Measurements from ENCODE around the gene PFN1. TPM values are rescaled to one million over a fixed set of nuclear protein-coding genes. Genes with fewer than 3 reads are reported as not detected.
A peak's percentile ranks its signal among the peaks of the same experiment; 100 is the strongest.

Gene PFN1
- total and polyA plus RNA-seq, 10 of the 15 experiments (the other 5 are each of a cell fraction or from before 2014, with no cell fraction given): 154 to 3,892 (median 1,918) TPM

DNA sequence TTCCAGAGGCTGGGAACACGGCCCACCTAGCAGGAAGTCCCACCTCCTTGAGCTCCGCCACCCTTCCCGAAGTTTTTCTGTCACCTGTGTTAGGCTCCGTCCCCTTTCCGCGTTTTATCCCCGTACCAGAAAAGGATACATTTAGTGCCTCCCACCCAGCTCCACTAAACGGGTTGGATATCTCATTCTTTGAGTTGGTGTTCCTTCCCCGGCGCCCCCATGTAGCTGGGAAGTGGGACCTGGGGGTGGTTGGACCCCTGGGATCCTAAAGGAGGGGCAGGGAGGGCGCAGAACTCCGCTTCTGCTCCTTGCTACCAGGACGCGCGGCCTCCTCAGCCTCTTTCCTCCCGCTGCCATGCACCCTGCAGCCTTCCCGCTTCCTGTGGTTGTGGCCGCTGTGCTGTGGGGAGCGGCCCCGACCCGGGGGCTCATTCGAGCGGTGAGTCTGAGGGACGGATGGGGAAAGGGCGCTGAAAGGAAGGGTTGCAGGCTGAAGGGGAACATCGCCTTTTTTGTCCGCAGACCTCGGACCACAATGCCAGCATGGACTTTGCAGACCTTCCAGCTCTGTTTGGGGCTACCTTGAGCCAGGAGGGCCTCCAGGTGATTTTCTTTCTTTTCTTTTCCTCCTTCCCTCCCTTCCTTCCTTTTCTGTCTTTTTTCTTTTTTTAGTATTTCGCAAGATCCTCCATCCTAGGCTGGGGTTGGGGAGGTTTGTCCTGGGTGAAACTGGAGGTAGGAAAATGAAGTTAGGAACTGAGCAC lies 7.6 kb downstream of the PFN1 start (continued):
- TF ChIP-seq RAD21 (IDR thresholded peaks at IDR 0.05; ENCODE audit: insufficient read depth, low read depth, low read length) (no peak), MEF2B (IDR thresholded peaks at IDR 0.05; ENCODE audit: partially characterized antibody, poor library complexity, severe bottlenecking) (no peak), POLR2AphosphoS2 (IDR thresholded peaks at IDR 0.05; ENCODE audit: low read depth, low read length) (no peak; the same call in 1 of the 2 replicates)

DNA sequence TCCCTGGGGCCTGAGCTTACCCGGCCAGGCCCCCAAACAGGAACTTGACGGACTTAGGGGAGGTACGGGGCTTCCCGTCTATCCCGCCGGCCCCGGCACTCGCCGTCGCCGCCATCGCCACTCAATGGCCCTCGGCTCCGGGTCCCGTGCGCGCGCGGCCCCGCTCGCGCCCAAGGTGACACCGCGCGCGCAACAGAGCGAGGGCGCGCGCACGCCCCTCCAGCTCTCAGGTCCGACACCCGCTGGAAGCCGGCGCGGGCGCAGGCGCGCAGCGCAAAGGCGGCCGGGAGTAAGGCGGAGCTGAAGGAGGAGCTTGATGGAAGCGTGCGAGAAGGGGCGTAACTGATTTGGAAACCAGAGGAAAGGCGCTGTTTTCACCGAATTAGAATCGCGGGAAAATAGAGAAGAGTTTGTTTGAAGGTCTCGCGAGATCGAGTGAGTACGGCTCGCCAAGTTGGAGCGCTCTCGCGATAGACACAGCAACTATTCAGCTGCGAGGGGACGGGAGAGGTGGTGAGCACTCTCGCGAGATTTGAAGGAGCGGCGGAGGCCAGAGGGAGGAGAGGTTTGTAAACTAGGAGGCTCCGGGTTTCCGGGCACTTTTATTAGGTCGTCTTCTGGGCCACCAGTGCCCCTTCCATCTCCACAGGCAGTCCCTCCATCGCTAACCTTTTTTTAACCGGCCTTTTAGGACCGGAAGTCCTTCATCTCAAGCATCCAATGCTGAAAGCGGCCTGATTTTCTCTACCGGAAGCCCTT lies 8.4 kb downstream of the PFN1 start, which contains the start of the genes RNF167 and SLC25A11:
Gene RNF167 (plus strand): TSS at position 473 of the 759 bp plus-strand sequence. CDS start 642 bp downstream, outside the sequence.
Gene SLC25A11 (minus strand): TSS at position 251 of the 759 bp plus-strand sequence. CDS start 136 bp downstream, at position 115.
- ChIA-PET RAD21 (ENCODE audit: unreplicated experiment) (interaction anchor here (0.8 to 2.8 kb wide), 11 partner anchors 8 to 384 kb away, joined by 3 to 31 read pairs (median 6); partner anchors contain the start of genes ARRB2, CHRNE, ENO3 and INCA1), POLR2A (interaction anchor here (0.6 to 17.5 kb wide), 18 partner anchors 9 to 1503 kb away, joined by 3 to 272 read pairs (median 4); partner anchors contain the start of genes CAMTA2, DERL2, ENO3 and INCA1), SMC1A (ENCODE audit: uncharacterized antibody, unreplicated experiment) (interaction anchor here (0.7 to 4.5 kb wide), 14 partner anchors 12 to 316 kb away, joined by 3 to 38 read pairs (median 4); partner anchors contain the start of genes CAMTA2, CHRNE, ENO3 and SPAG7), CTCF (interaction anchor here (1.1 to 3.5 kb wide), 10 partner anchors 11 to 207 kb away, joined by 3 to 28 read pairs (median 4); partner anchors contain the start of genes C17orf107, CHRNE, ENO3 and SPAG7)
- FAIRE-seq (peak; percentile 98), DNase-seq (ENCODE audit: low read depth, low spot score) (peak; percentile 100), ATAC-seq (peak; percentile 83)
- Histone ChIP-seq H3K79me2 (ENCODE audit: control insufficient read depth, insufficient read depth, low read length) (peaks cover 67% of the 10 kb centered on the region), H2AFZ (ENCODE audit: control insufficient read depth, low read depth, low read length) (peak within 1 kb of the TSS; percentile 77), H3K36me3 (ENCODE audit: control insufficient read depth in 2 of 2, insufficient read depth in 2 of 2, low read length in 1 of 2) (peaks cover 12 to 25% of the 10 kb centered on the region in 2 experiments), H3K9ac (ENCODE audit: control insufficient read depth, insufficient read depth, low read length) (peak within 1 kb of the TSS; percentile 98), H3K9me3 (replicated peaks; ENCODE audit: control insufficient read depth, insufficient read depth, low read length) (no peaks in the 10 kb centered on the region), H3K4me2 (ENCODE audit: control insufficient read depth, insufficient read depth) (peak within 1 kb of the TSS; percentile 98), H3K27ac (ENCODE audit: control insufficient read depth, insufficient read depth) (peak within 1 kb of the TSS; percentile 97), H4K20me1 (ENCODE audit: control insufficient read depth, insufficient read depth) (no peaks in the 10 kb centered on the region; the same call in 1 of the 2 replicates), H3K4me1 (ENCODE audit: control insufficient read depth, insufficient read depth, low read length) (peaks cover 41% of the 10 kb centered on the region), H3K4me3 (peak within 1 kb of the TSS; percentile 92), H3K27me3 (replicated peaks in 1 of 2; ENCODE audit: control insufficient read depth in 2 of 2, insufficient read depth in 2 of 2, low read length in 1 of 2) (no peaks in the 10 kb centered on the region)
- intact Hi-C loops (cut with micrococcal nuclease; ENCODE audit: unreplicated experiment): loop anchor here (5.0 kb wide), 1 partner anchor 297 kb away; no protein-coding TSS in a partner anchor
- in situ Hi-C loops (cut with MboI): no loop called here
- no TSS peak for BruUV-seq (replicated peaks)
- under 1% methylated on average over 66 of the region's 72 CpGs for WGBS (ENCODE audit: insufficient coverage, insufficient replicate concordance, low lambda C conversion rate, missing lambda C conversion rate)
- TF ChIP-seq NFXL1 (IDR thresholded peaks at IDR 0.05; ENCODE audit: borderline replicate concordance): no peak
- TF ChIP-seq NFYB (IDR thresholded peaks at IDR 0.05; ENCODE audit: insufficient read depth, low read depth, low read length): peak; percentile 44; the same call in 1 of the 2 replicates
- peak; percentile 8 for TF ChIP-seq MEF2B (IDR thresholded peaks at IDR 0.05; ENCODE audit: partially characterized antibody, poor library complexity, severe bottlenecking)
- TF ChIP-seq ZNF622 (IDR thresholded peaks at IDR 0.05): no peak
- no peak for TF ChIP-seq CBX3 (IDR thresholded peaks at IDR 0.05; ENCODE audit: borderline replicate concordance, low read depth)
- no peak for TF ChIP-seq TARDBP (IDR thresholded peaks at IDR 0.05; ENCODE audit: borderline replicate concordance)
- TF ChIP-seq ASH2L (IDR thresholded peaks at IDR 0.05; ENCODE audit: borderline replicate concordance, low read depth): no peak
- no peak for TF ChIP-seq CHD4 (IDR thresholded peaks at IDR 0.05)
- TF ChIP-seq CREB1 (IDR thresholded peaks at IDR 0.05; ENCODE audit: low read depth): no peak
- no peak for TF ChIP-seq RAD21 (IDR thresholded peaks at IDR 0.05; ENCODE audit: insufficient read depth, low read depth, low read length)
- no peak; the same call in 1 of the 2 replicates for TF ChIP-seq EED (IDR thresholded peaks at IDR 0.05; ENCODE audit: low read depth)
- TF ChIP-seq, protein P1, sequence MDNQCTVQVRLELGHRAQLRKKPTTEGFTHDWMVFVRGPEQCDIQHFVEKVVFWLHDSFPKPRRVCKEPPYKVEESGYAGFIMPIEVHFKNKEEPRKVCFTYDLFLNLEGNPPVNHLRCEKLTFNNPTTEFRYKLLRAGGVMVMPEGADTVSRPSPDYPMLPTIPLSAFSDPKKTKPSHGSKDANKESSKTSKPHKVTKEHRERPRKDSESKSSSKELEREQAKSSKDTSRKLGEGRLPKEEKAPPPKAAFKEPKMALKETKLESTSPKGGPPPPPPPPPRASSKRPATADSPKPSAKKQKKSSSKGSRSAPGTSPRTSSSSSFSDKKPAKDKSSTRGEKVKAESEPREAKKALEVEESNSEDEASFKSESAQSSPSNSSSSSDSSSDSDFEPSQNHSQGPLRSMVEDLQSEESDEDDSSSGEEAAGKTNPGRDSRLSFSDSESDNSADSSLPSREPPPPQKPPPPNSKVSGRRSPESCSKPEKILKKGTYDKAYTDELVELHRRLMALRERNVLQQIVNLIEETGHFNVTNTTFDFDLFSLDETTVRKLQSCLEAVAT (IDR thresholded peaks at IDR 0.05): no peak; the same call in 1 of the 2 replicates
- no peak for TF ChIP-seq ETV6 (conservative IDR thresholded peaks at IDR 0.05 in 1 of 2, IDR thresholded peaks at IDR 0.05 in 1 of 2; ENCODE audit: borderline replicate concordance in 1 of 2, low read depth in 1 of 2)
- TF ChIP-seq FOXM1 (IDR thresholded peaks at IDR 0.05; ENCODE audit: low read depth, low read length): no peak
- TF ChIP-seq DPF2 (IDR thresholded peaks at IDR 0.05): peak; percentile 67; the same call in 1 of the 2 replicates
- peak; percentile 99 for TF ChIP-seq CBFB (IDR thresholded peaks at IDR 0.05; ENCODE audit: low read depth)
- TF ChIP-seq BHLHE40 (IDR thresholded peaks at IDR 0.05; ENCODE audit: borderline replicate concordance in 1 of 2, low read depth in 2 of 2, low read length in 1 of 2): peak; percentile 95 to 99

All from GM12878 (cell line).